ENCODE measurements around the gene OR52J3.
"Not testable (repeated sequence)": the region's sequence is repeated elsewhere in the genome, so short reads cannot be mapped to it uniquely, and the experiment has no call there.

The OR52J3 gene

DNA sequence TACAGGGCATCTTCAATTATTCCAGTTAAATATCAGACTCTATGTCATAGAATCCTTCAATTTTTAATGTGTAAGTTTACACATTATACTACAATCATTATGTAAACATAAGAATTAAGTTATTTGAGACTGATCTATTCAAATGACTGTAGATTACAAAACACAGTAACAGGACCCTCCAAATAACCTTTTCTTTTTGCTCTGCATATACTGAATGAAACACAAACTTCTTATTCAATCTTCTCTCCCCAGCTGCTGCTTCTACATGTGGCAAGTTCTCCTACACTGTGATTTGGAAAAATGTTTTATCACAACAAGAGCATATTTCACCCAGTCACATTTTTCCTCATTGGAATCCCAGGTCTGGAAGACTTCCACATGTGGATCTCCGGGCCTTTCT lies at the start of gene OR52J3:
OR52J3 (plus strand) TSS at position 301 of the 400 bp plus-strand sequence; CDS start at position 301, 0 bp downstream.
- DNase-seq (ENCODE audit: low read depth) = no peak

DNA sequence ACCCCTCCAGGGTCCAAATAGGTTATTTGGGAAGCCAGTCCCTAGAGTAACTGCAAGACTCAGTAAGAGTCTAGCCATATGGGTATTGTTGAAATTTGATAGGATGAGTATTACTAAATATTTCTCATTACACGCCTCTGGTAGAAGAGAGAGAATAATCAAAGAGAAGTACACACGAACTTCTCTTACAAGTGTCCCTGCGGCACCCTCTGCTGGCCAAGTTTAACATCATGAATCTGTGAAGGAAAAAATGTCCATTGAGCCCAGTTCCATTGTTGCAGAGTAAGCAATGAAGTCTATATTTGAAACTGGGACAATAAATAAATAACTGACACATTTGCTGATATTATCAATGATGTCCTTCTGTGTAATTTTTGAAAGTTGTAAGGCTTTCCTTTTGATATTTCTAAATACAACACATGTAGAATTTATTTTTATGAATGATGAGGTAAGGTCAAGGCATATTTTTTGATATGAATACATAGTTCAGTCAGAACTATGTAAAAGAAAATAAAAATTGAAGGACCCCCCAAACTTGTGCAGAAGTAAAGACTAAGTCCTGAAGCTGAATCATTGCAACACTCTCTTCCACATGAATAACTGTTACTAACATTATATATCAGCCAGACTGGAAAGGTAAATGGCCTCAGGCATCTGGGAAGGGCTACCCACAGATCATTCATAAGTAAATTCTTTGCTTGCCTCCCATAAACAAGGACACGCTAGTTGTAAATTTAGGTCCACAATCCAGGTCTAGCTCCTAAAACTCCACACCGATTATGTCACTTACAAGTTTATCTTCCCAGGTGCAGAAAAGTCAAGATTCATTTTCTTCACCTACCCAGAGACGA lies 41.7 kb upstream of the OR52J3 start:
- DNase-seq (ENCODE audit: low read depth) = no peak

DNA sequence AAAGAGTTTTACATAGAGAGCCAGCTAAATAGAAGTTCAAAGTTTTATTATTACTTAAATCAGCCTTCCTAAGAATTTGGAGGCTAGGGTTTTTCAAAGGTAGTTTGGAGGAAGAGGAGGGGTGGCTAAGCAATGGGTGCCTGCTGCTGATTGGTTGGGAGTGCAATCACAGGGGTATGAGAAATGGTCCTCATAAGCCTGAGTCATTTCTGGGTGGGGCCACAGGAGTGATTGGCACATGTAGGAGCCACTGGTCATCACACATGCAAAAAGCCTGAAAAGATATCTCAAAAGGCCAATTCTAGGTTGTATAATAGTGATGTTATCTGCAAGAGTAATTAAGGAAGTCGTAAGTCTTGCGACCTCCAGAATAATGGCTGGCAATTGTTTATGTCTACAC lies 38.8 kb upstream of the OR52J3 start:
- DNase-seq (ENCODE audit: low read depth) = no peak

DNA sequence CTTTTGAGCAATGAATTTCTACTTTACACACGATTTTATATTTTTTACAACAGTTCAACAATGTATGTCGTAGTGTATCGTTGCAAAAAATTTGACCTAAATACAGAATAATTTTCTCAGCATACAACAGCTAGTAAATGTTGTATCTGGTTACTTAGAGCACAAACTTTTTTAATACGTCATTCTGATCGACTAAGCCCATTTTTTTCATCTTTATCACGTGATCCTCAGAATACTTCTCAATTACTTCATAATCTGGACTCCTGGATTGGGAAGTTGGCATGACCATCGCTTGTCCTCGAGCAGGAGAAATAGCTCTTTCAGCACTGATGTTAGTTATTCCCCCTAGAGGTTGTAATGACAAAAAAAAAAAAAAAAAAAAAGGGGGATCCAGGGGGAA lies 35.1 kb upstream of the OR52J3 start:
- DNase-seq (ENCODE audit: low read depth) = no peak

DNA sequence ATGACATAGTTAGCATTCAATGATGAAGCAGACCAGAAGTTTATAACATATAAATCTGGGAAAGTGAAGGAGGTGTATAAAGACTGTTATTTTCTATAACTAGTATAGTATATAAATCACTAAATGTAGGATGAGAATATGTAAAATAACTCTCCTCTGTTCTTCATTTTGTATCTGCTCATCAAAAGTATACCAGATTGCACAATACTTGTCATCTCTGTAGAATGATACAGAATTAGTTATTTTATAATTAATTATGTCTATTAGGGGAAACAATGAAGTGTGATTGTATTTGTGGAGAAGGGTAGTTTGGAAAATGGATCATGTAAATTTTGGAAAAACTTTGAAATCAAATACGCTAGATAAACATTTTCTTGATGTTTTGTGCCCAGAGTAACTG lies 33.3 kb upstream of the OR52J3 start:
- DNase-seq (ENCODE audit: low read depth) = no peak

DNA sequence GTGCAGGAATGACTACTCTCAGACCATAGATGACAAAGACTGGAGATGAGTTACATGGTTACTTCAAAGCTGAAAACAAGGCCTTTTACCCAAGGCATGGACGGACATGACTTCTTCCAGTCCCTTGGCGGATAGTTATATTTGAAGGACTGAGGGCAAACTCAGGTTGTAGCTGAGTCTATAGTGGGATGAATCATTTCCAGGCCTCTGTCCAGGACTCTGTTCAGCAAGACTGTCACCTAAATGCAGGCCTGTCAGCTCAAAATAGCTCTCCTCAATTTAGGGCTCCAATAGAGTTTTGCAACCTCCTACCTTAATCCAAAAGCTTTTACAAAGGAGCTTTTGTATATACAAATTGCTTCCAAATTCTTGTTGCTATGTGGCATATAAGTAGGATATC lies 24.3 kb upstream of the OR52J3 start:
- no peak for DNase-seq (ENCODE audit: low read depth)

DNA sequence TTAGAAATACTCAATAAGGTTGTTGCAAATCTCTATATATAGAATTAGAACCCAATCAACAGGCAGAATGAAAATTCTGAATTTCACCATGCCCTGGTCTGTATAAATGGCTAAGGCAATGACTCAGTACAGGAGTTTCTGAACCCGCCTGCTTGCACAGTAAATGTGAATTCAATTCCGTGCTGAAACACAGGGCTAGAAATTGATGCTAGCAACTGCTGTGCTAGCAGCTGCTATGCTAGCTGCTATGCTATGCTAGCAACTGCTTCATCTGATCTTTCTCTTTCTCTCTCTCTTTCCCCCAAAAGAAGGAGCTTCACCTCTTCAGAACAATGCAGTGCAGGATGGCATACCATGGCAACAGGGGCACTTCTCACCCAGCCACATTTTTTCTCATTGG lies 9.7 kb upstream of the OR52J3 start:
- no peak for DNase-seq (ENCODE audit: low read depth)

DNA sequence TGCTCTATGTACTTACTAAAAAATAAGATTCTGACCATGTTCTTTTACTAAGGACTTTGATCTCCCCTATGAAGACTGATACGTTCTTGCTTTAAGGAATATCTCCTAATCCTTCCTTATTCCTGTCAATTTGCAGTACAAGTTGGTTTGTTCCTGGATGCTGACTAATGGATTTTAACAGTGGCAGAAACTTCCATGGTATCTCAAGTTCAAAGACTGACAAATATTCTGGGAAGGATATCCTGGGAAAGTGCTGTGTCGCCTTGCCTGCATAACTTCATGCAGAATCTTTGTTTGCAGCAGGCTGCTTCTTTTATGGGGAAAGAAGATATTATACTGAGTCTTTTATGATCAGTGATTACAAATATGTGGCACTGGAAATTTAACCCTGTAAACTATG lies 8.4 kb upstream of the OR52J3 start:
- DNase-seq (ENCODE audit: low read depth) = no peak

DNA sequence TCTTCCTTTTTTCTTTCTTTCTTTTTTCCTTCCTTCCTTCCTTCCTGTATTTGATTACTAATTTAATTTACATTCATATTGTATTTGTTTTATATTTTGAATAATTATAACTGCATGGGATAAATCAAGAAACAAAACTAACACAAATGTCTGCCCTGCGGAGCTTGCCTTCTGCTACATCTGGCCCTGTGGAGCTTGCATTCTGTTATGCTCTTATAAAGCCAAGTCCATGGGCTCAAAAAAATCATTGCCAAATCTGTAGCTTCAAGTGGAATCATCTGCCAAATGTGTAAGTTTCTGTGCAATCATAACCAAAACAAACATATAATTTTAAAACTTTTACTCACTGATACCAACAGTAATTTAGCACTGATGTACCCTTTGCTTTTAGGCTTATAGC lies 8.0 kb upstream of the OR52J3 start:
- DNase-seq (ENCODE audit: low read depth) = no peak

DNA sequence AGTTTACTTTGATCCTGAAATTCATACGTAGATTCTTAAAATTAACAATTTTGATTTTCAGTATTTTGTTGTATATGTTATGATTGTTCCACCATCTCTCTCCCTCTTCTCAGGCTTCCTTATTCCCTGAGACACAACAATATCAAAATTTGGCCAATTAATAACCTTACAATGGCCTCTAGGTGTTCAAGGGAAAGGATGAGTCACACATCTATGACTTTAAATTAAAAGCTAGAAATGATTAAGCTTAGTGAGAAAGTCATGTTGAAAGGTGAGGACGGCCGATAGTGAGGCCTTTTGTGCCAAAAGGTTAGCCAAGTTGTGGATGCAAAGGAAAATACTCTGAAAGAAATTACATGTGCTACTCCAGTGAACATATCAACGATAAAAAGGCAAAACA lies 5.5 kb upstream of the OR52J3 start:
- DNase-seq (ENCODE audit: low read depth) = no peak

DNA sequence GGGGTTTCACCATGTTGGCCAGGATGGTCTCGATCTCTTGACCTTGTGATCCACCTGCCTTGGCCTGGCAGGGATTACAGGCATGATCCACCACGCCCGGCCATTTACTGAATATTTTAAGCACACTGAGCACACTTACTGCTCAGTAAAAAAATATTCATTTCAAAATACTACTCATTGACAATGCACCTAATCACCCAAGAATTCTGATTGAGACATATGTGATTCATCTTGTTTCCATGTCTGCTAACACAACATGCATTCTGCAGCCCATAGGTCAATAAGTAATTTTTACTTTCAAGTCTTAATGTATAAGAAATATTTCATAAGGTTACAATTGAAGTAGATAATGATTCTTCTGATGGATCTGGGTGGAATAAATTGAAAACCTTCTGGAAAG lies 4.2 kb upstream of the OR52J3 start:
- DNase-seq (ENCODE audit: low read depth) = no peak

DNA sequence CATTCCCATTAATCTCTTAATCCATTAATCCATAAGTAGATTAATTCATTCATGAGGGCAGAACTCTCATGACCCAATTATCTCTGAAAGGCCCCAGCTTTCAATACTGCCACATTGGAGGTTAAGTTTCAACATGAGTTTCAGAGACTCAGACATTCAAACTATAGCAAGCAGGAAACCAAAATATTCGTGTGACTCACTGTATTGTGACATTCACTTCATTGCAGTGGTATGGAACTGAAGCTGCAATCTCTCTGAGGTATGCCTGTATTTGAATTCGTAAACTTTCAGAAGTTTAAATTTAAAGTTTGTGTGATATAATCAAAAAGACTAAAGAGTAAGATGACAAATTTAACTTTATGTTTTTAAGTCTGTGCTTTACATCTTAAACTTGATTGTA lies 2.9 kb upstream of the OR52J3 start:
- DNase-seq (ENCODE audit: low read depth) = no peak

DNA sequence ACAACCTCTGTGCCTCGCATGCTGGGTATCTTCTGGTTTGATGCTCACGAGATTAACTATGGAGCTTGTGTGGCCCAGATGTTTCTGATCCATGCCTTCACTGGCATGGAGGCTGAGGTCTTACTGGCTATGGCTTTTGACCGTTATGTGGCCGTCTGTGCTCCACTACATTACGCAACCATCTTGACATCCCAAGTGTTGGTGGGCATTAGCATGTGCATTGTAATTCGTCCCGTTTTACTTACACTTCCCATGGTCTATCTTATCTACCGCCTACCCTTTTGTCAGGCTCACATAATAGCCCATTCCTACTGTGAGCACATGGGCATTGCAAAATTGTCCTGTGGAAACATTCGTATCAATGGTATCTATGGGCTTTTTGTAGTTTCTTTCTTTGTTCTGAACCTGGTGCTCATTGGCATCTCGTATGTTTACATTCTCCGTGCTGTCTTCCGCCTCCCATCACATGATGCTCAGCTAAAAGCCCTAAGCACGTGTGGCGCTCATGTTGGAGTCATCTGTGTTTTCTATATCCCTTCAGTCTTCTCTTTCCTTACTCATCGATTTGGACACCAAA lies 516 bp downstream of the OR52J3 start:
- DNase-seq (ENCODE audit: low read depth) = no peak

DNA sequence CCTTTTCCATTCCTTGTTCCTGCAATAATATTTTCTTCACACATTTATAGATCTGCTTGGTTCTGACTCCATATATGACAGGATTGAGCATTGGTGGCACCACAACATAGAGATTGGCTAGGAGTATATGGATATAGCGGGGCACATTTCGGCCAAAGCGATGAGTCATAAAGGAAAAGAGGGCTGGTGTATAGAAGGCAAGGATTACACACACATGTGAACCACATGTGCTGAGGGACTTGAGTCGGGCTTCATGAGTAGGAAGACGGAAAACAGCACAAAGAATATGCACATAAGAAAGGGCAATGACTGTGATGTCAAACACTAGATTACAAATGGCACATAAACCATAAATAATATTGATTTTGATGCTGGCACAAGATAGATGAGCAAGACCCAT lies 12.4 kb downstream of the OR52J3 start:
- DNase-seq (ENCODE audit: low read depth) = not testable (repeated sequence)

DNA sequence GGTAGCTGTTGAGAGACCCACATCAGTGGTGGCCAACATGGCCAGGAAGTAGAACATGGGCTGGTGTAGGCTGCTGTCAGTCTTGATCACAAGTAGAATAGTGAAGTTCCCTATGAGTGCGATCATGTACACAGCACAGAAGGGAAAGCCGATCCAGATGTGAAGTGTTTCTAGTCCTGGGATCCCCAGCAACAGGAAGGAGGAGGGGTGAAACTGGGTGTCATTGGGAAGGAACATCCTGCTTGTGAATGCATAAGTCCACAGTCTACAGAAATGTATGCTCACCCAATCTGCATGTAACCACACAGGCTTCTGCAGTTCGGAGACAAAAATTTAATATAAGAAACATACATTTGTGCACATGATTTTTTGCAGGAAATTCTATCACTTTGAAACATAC lies 13.1 kb downstream of the OR52J3 start, which contains the start of gene OR52E2:
OR52E2 (minus strand) TSS at position 237 of the 400 bp plus-strand sequence; CDS start at position 237, 0 bp downstream.
- DNase-seq (ENCODE audit: low read depth) = no peak

DNA sequence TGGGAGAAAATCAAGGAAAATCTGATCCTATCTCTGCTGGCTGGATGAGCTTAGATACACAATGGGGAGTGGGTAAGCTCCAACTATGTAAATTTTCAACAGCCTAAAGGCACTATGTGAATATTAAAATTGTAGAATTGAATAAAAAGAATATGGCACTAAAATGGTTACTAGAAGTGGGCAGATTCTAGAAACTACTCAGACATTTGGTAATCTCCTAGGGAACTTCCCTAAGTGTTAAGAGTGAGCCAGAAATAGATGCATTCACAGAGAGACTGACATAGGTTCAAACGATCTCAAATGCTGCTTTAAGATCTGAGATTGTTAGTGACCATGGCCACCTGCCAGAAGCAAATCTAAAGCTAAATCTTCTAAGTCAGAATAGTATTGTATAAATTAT lies 18.7 kb downstream of the OR52J3 start:
- no peak for DNase-seq (ENCODE audit: low read depth)

DNA sequence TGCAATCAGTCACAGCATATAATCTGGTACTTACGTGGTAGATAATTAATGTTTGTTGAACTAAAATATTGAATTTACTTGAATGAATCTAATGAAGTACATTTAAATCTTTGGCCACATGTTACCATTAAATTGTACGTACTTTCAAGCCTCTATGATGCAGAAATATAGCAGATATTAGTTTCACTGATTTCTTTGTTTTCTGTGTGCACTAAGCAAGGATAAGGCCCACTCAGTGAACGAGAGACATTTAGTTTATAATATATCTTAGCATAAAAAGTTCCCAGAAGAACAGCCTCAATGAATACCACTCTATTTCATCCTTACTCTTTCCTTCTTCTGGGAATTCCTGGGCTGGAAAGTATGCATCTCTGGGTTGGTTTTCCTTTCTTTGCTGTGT lies 22.9 kb downstream of the OR52J3 start, which contains the start of gene OR52E1:
OR52E1 (plus strand) TSS at position 301 of the 400 bp plus-strand sequence.
- DNase-seq (ENCODE audit: low read depth) = no peak

DNA sequence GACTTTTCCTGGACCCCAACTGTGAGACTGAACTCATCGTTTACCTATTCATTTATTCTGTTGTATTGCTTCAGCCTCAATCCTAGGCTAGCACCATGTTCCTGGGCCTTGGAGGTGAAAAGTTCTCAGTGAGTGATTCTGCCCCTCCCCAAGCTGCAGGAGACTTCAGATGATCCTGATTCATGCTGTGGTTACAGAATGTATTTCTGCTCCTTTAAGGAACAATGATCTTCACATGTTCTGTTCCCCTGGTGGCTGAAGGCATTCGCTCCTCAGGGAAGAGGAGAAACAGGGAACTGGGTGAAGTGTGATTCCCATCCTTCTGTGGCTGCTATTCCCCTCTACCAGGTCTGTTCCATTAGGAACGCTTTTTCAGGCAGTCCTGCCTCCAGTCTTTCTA lies 25.5 kb downstream of the OR52J3 start:
- DNase-seq (ENCODE audit: low read depth) = no peak

DNA sequence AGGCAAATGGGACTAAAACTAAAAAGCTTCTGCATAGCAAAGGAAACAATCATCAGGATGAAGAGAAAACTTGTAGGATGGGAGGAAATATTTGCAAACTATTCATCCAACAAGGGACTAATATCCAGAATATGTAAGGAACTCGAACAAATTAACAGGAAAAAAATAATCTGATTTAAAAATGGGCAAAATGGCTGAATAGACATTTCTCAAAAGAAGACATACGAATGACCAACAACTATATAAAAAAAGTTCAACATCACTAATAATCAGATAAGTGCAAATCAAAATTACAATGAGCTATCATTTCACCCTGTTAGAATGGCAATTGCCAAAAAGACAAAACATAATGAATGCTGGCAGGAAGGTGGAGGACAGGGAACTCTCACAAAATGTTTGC lies 35.1 kb downstream of the OR52J3 start:
- DNase-seq (ENCODE audit: low read depth) = no peak

DNA sequence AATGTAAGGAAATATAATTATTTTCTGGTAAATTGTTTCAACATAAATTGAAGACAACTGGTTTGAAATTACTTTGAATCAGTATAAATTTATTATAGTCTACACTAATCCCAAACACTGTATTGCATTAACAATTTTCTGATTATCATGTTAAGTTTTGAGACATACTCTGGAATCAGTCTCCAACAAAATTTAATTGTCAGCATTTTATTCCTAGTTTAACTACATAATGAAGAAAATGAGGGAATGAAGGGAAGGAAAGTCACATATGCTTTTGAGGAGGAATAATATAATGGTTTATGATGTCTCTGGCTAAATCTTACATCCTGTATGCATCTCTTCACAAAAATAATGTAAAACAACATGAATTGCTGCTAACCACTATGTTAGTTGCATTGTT lies 37.3 kb downstream of the OR52J3 start:
- no peak for DNase-seq (ENCODE audit: low read depth)

DNA sequence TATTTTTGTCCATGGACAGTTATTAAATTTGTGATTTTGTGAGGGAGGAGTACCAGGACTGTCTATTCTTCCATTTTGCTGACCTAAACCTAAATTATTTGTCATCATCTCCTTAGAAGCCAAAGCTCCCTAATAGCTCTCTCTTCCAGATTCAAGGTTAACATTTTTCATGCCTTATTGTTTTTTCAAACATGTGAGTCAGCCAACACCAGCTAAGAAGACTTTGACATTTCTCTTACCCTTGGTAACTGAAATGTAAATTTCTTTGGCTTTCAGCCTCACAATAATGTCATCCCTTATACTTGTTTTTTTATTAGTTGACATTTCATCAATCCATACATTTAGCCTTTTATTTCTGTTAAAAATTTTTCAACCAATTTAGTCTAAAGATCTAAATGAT lies 42.2 kb downstream of the OR52J3 start:
- DNase-seq (ENCODE audit: low read depth) = no peak

DNA sequence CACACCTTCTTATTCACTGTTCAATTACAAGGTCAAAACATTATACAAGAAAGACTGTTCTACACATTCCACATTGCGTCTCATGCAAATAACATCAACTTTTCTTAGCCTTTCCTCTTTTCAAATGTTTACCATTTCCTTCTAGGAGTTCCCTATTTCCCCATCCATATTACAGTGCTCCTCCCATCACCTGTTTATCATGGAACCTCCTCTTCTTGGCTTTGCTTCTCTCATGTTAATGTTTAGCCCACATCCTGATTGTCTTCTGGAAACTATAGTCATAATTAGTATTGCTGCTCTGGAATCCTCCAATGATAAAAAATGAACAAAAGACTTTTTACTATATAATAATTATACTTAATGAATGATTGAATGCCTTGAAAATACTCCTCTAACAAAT lies 44.3 kb downstream of the OR52J3 start:
- no peak for DNase-seq (ENCODE audit: low read depth)

DNA sequence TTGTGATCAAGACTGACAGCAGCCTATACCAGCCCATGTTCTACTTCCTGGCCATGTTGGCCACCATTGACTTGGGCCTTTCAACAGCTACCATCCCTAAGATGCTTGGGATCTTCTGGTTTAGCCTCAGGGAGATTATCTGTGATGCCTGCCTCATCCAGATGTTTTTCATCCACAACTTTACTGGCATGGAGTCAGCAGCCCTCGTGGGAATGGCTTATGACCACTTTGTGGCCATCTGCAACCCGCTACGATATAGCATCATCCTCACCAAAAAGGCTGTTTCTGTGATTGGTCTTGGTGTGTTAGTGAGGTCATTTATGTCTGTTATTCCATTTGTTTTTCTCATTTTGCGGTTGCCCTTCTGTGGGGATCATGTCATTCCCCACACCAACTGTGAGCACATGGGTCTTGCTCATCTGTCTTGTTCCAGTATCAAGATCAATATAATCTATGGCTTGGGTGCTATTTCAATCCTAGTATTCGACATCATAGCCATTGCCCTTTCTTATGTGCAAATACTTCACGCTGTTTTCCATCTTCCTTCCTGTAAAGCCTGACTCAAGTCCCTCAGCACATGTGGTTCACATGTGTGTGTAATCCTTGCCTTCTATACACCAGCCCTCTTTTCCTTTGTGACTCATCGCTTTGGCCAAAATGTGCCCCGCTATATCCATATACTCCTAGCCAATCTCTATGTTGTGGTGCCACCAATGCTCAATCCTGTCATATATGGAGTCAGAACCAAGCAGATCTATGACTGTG lies 46.7 kb downstream of the OR52J3 start:
- DNase-seq (ENCODE audit: low read depth) = no peak

All from stimulated activated CD8-positive, alpha-beta memory T cell treated with anti-CD3 and anti-CD28 coated beads, Interleukin-7, amount 100 ng/mL, for 24 hours (primary cell).